GM19351 (cell line): ENCODE results near the gene TRAPPC2L.

ENCODE experiments used
- ATAC-seq: cut with Tn5 transposase; IDR thresholded peaks from one replicate; pipeline ENCODE4 v1.9.1; 2021; ENCODE audit warnings: mild to moderate bottlenecking, moderate library complexity; ENCODE audit not compliant: unreplicated experiment

The TRAPPC2L gene

GRCh38 chr16:88874938-88875599 is 18.1 kb downstream of the TRAPPC2L start:
- no peak for ATAC-seq

GRCh38 chr16:88875703-88876234 is 18.8 kb downstream of the TRAPPC2L start:
- no peak for ATAC-seq

- ATAC-seq: no peak
Measured at GRCh38 chr16:88876942-88877526, 20.1 kb downstream of the TRAPPC2L start.

GRCh38 chr16:88877564-88878289 is 20.8 kb downstream of the TRAPPC2L start:
- ATAC-seq: no peak

GRCh38 chr16:88878356-88878755 is 21.4 kb downstream of the TRAPPC2L start:
- ATAC-seq: no peak

- no peak for ATAC-seq
Measured at GRCh38 chr16:88878967-88879787, 22.2 kb downstream of the TRAPPC2L start.

GRCh38 chr16:88879788-88880055 is 22.8 kb downstream of the TRAPPC2L start:
- no peak for ATAC-seq

GRCh38 chr16:88880226-88881006 is 23.5 kb downstream of the TRAPPC2L start:
- no peak for ATAC-seq

- no peak for ATAC-seq
Measured at GRCh38 chr16:88881007-88881615, 24.2 kb downstream of the TRAPPC2L start.

- ATAC-seq: no peak
Measured at GRCh38 chr16:88881675-88882357, 24.9 kb downstream of the TRAPPC2L start.

- no peak for ATAC-seq
Measured at GRCh38 chr16:88882358-88883030, 25.6 kb downstream of the TRAPPC2L start.

- no peak for ATAC-seq
Measured at GRCh38 chr16:88883117-88883895, 26.4 kb downstream of the TRAPPC2L start.

GRCh38 chr16:88883946-88884345 is 27.0 kb downstream of the TRAPPC2L start:
- no peak for ATAC-seq

GRCh38 chr16:88884569-88885271 is 27.8 kb downstream of the TRAPPC2L start:
- ATAC-seq: no peak

GRCh38 chr16:88885693-88886280 is 28.9 kb downstream of the TRAPPC2L start:
- ATAC-seq: no peak

GRCh38 chr16:88886420-88886844 is 29.5 kb downstream of the TRAPPC2L start:
- no peak for ATAC-seq

- ATAC-seq: no peak
Measured at GRCh38 chr16:88886845-88887521, 30.1 kb downstream of the TRAPPC2L start.
